Activated naive CD4-positive, alpha-beta T cell treated with anti-CD3 and anti-CD28 coated beads, Interleukin-2, amount 10 ng/mL, durations not matched to agents 7 days and 5 days (primary cell): ENCODE measurements around the gene C1orf167.
A peak's percentile ranks its signal among the peaks of the same experiment; 100 is the strongest.

ENCODE experiments used
- CTCF ChIA-PET: fragments of 350-600 bp; sonication (Branson Sonifier 250); formaldehyde crosslinking; loops from one replicate; lab custom pipeline; 2021; ENCODE audit warnings: antibody characterized with exemption; lab: Charles Lee
- DNase-seq: peaks from one replicate; pipeline ENCODE4 v3.0.0-alpha.2; 2020
- H3K27ac Mint-ChIP-seq: one replicate; pipeline ENCODE4 v1.8.0; 2021; ENCODE audit warnings: mild to moderate bottlenecking, moderate library complexity, mixed read lengths
- H3K27me3 Mint-ChIP-seq: one replicate; pipeline ENCODE4 v1.8.0; 2021; ENCODE audit warnings: mild to moderate bottlenecking, mixed read lengths
- H3K36me3 Mint-ChIP-seq: one replicate; pipeline ENCODE4 v1.8.0; 2021; ENCODE audit warnings: mixed read lengths
- H3K4me1 Mint-ChIP-seq: one replicate; pipeline ENCODE4 v1.8.0; 2021; ENCODE audit warnings: mixed read lengths
- H3K4me3 Mint-ChIP-seq: one replicate; pipeline ENCODE4 v1.8.0; 2021; ENCODE audit warnings: mild to moderate bottlenecking, moderate library complexity, mixed read lengths
- H3K9me3 Mint-ChIP-seq: one replicate; pipeline ENCODE4 v1.8.0; 2021; ENCODE audit warnings: mixed read lengths

C1orf167 gene

GRCh38 chr1:11729155-11729497 lies 32.9 kb upstream of the C1orf167 start:
- Mint-ChIP-seq H3K9me3 (no peaks in the 10 kb centered on the region), H3K4me3 (no peak overlapping the region), H3K27ac (no peak overlapping the region), H3K27me3 (peaks cover 11% of the 10 kb centered on the region), H3K36me3 (no peaks in the 10 kb centered on the region), H3K4me1 (peaks cover 65% of the 10 kb centered on the region)
- no peak for DNase-seq
- CTCF ChIA-PET: interaction anchor here (1.0 to 1.4 kb wide), 2 partner anchors 9 to 13 kb away, joined by 3 to 4 read pairs; no protein-coding TSS in a partner anchor

GRCh38 chr1:11729498-11730428 lies 32.2 kb upstream of the C1orf167 start:
- CTCF ChIA-PET: interaction anchor here (0.9 to 2.0 kb wide), 4 partner anchors 9 to 80 kb away, joined by 4 to 12 read pairs (median 6); no protein-coding TSS in a partner anchor
- Mint-ChIP-seq H3K36me3 (no peaks in the 10 kb centered on the region), H3K9me3 (no peaks in the 10 kb centered on the region), H3K4me1 (peaks cover 64% of the 10 kb centered on the region), H3K4me3 (peak overlapping the region; percentile 50), H3K27ac (peak overlapping the region; percentile 81), H3K27me3 (peaks cover 5% of the 10 kb centered on the region)
- no peak for DNase-seq

- Mint-ChIP-seq H3K27ac (peak overlapping the region; percentile 81), H3K9me3 (no peaks in the 10 kb centered on the region), H3K27me3 (no peaks in the 10 kb centered on the region), H3K4me3 (peak overlapping the region; percentile 50), H3K4me1 (peaks cover 62% of the 10 kb centered on the region), H3K36me3 (no peaks in the 10 kb centered on the region)
- peak; percentile 69 for DNase-seq
- CTCF ChIA-PET: interaction anchor here (0.9 to 2.0 kb wide), 5 partner anchors 9 to 80 kb away, joined by 3 to 12 read pairs (median 5); partner anchors contain the start of gene FBXO6
Observed at GRCh38 chr1:11730429-11730891, 31.5 kb upstream of the C1orf167 start.

GRCh38 chr1:11731691-11732283 lies 30.2 kb upstream of the C1orf167 start:
- Mint-ChIP-seq H3K4me3 (peak overlapping the region; percentile 77), H3K36me3 (no peaks in the 10 kb centered on the region), H3K4me1 (peaks cover 64% of the 10 kb centered on the region), H3K27me3 (peaks cover 4% of the 10 kb centered on the region), H3K9me3 (no peaks in the 10 kb centered on the region), H3K27ac (peak overlapping the region; percentile 93)
- peak; percentile 63 for DNase-seq
- CTCF ChIA-PET: interaction anchor here (1.5 to 2.0 kb wide), 3 partner anchors 8 to 82 kb away, joined by 4 to 12 read pairs (median 6); no protein-coding TSS in a partner anchor

GRCh38 chr1:11733306-11733705 lies 28.7 kb upstream of the C1orf167 start:
- Mint-ChIP-seq H3K4me3 (no peak overlapping the region), H3K27me3 (peaks cover 14% of the 10 kb centered on the region), H3K36me3 (peaks cover 6% of the 10 kb centered on the region), H3K9me3 (no peaks in the 10 kb centered on the region), H3K27ac (peak overlapping the region; percentile 5), H3K4me1 (peaks cover 78% of the 10 kb centered on the region)
- DNase-seq: no peak
- CTCF ChIA-PET: no interaction called here

GRCh38 chr1:11735531-11735853 lies 26.5 kb upstream of the C1orf167 start:
- Mint-ChIP-seq H3K4me3 (peak overlapping the region; percentile 95), H3K4me1 (peaks cover 78% of the 10 kb centered on the region), H3K36me3 (peaks cover 8% of the 10 kb centered on the region), H3K27ac (peak overlapping the region; percentile 88), H3K27me3 (peaks cover 25% of the 10 kb centered on the region), H3K9me3 (no peaks in the 10 kb centered on the region)
- DNase-seq: no peak
- CTCF ChIA-PET: interaction anchor here (0.6 to 1.8 kb wide), 4 partner anchors 16 to 85 kb away, joined by 3 to 6 read pairs (median 4); partner anchors contain the start of gene FBXO6

- CTCF ChIA-PET: interaction anchor here (0.6 to 2.8 kb wide), 6 partner anchors 9 to 86 kb away, joined by 3 to 12 read pairs (median 4); partner anchors contain the start of gene FBXO6
- peaks cover 25% of the 10 kb centered on the region for H3K27me3 Mint-ChIP-seq
- DNase-seq: peak; percentile 94
Observed at GRCh38 chr1:11735854-11736745, 25.9 kb upstream of the C1orf167 start, which contains the start of gene AGTRAP. Gene AGTRAP (plus strand): TSS chr1:11736136. CDS start chr1:11736209, 73 bp downstream.

GRCh38 chr1:11736746-11737639 lies 25.0 kb upstream of the C1orf167 start:
- H3K4me3 Mint-ChIP-seq: peak overlapping the region; percentile 95
- H3K36me3 Mint-ChIP-seq: peaks cover 11% of the 10 kb centered on the region
- CTCF ChIA-PET: interaction anchor here (0.9 to 2.8 kb wide), 6 partner anchors 10 to 87 kb away, joined by 3 to 12 read pairs (median 4); partner anchors contain the start of gene FBXO6
- peaks cover 78% of the 10 kb centered on the region for H3K4me1 Mint-ChIP-seq
- no peak overlapping the region for H3K27ac Mint-ChIP-seq
- peaks cover 29% of the 10 kb centered on the region for H3K27me3 Mint-ChIP-seq
- no peaks in the 10 kb centered on the region for H3K9me3 Mint-ChIP-seq
- DNase-seq: peak; percentile 52

More at GRCh38 chr1:11735854-11736745, 25.9 kb upstream of the C1orf167 start, which contains the start of gene AGTRAP:
- H3K4me3 Mint-ChIP-seq: peak within 1 kb of the TSS; percentile 95
- peaks cover 78% of the 10 kb centered on the region for H3K4me1 Mint-ChIP-seq
- no peaks in the 10 kb centered on the region for H3K9me3 Mint-ChIP-seq
- H3K36me3 Mint-ChIP-seq: peaks cover 11% of the 10 kb centered on the region
- peak within 1 kb of the TSS; percentile 88 for H3K27ac Mint-ChIP-seq

- H3K36me3 Mint-ChIP-seq: peaks cover 19% of the 10 kb centered on the region
- H3K27me3 Mint-ChIP-seq: peaks cover 40% of the 10 kb centered on the region
- H3K4me3 Mint-ChIP-seq: peak overlapping the region; percentile 16
- no peak for DNase-seq
- peaks cover 78% of the 10 kb centered on the region for H3K4me1 Mint-ChIP-seq
- H3K27ac Mint-ChIP-seq: no peak overlapping the region
- CTCF ChIA-PET: interaction anchor here (1.1 to 2.8 kb wide), 3 partner anchors 11 to 88 kb away, joined by 4 to 12 read pairs (median 5); no protein-coding TSS in a partner anchor
- no peaks in the 10 kb centered on the region for H3K9me3 Mint-ChIP-seq
Observed at GRCh38 chr1:11738096-11738495, 23.9 kb upstream of the C1orf167 start.

- H3K4me1 Mint-ChIP-seq: peaks cover 77% of the 10 kb centered on the region
- H3K9me3 Mint-ChIP-seq: no peaks in the 10 kb centered on the region
- peaks cover 19% of the 10 kb centered on the region for H3K36me3 Mint-ChIP-seq
- peaks cover 40% of the 10 kb centered on the region for H3K27me3 Mint-ChIP-seq
- no peak overlapping the region for H3K27ac Mint-ChIP-seq
- CTCF ChIA-PET: interaction anchor here (1.2 kb wide), 1 partner anchor 8 kb away, joined by 4 read pairs; no protein-coding TSS in a partner anchor
- DNase-seq: no peak
- no peak overlapping the region for H3K4me3 Mint-ChIP-seq
Observed at GRCh38 chr1:11738783-11739182, 23.2 kb upstream of the C1orf167 start.

GRCh38 chr1:11740258-11741192 lies 21.5 kb upstream of the C1orf167 start:
- DNase-seq: peak; percentile 60
- no peak overlapping the region for H3K27ac Mint-ChIP-seq
- peaks cover 45% of the 10 kb centered on the region for H3K27me3 Mint-ChIP-seq
- H3K4me1 Mint-ChIP-seq: peaks cover 74% of the 10 kb centered on the region
- CTCF ChIA-PET: interaction anchor here (0.8 to 1.8 kb wide), 3 partner anchors 10 to 76 kb away, joined by 3 to 6 read pairs (median 4); partner anchors contain the start of gene FBXO6
- H3K36me3 Mint-ChIP-seq: peaks cover 23% of the 10 kb centered on the region
- peak overlapping the region; percentile 49 for H3K4me3 Mint-ChIP-seq
- H3K9me3 Mint-ChIP-seq: no peaks in the 10 kb centered on the region
